Activated effector memory CD4-positive, alpha-beta T cell treated with anti-CD3 and anti-CD28 coated beads, Interleukin-2, amount 50 U/mL, for 16 hours (primary cell): ENCODE data around the gene TAF1A.

Source experiments
- DNase-seq: peaks from one replicate; pipeline ENCODE4 v3.0.0-alpha.2; 2020

TAF1A gene

DNA sequence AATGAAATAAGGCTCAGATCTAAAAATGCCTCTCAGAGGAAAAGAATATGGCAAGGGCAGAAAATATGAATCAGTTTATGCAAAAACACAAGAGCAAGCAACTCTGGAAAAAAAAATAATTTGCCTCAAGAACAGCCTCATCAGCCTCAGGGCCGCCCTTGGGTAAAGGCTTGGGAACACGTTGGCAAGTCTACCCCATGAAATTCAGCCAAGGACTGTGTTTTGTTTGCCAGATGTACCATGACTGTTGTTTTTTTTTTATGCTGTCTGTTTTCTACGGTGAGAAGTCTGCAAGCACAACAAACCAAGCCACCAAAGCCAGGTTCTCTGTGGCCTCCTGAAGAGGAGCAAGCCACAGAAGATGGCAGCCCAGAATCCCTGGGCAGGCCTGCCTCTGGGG lies 59.8 kb downstream of the TAF1A start:
- DNase-seq, result no peak

- DNase-seq, result no peak
These were observed 60.6 kb downstream of the TAF1A start for GRCh38 chr1:222529181-222529580.

GRCh38 chr1:222525951-222526350 lies 63.8 kb downstream of the TAF1A start:
- DNase-seq, result no peak

DNA sequence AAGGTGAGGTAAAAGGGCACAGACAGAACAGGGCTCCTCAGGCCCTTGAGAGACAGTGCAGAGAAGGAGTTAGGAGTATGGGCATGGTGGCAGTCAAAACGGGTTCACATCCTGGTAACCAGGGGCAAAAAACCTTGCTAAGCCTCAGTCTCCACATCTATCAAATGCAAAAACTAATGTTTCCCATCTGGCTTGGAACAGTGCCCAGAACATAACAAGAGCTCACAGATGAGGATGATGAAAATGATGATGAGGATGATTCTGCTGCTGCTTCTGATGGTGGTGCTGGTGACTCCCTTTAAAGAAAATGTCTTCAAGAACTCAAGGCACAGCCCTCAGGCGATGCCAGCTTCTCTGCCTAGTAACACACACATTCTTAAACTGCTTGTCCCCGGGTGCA lies 65.9 kb downstream of the TAF1A start:
- DNase-seq, result no peak

DNA sequence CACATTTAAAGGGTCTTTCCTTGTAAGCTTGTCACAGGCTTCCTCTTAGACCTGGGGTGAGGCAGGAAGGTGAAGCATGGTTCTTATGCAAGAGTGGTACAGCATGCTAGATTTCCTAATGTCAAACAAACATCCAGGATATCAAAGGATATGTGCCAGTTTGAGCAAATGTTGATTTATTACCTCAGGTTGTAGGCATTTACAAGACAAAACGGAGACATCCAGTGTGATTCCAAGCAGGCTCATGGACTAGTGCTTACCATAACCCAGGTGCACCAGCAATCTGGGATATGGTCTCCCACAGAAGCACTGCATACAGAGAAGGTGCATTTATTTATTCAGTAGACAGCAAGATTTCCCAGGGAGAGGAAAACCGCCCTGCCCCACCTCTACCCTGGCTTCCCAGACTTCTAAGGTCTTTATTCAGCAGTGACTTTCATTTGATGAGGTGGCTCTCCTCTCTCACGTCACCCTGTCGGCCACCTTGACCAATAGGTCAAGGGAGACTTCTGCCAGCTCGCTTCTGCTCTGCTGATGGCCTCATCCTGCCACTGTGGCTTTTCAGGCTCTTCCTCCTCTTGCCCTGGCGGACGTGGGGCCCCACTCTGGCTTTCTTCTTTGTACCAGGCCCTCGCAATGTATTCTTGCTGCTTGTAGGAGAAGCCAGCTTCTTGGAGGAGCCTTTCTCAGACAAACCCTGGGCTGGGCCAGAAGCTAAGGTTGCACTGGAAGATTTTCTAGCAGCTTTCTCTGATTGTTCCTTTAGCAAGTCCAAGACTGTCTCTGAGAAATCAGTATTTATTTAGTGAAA lies 67.4 kb downstream of the TAF1A start:
- DNase-seq, result no peak

- DNase-seq, result no peak
These were observed 68.2 kb downstream of the TAF1A start for GRCh38 chr1:222521299-222522104.
